HepG2 (cell line): ENCODE measurements around the gene SOX13. TPM values are rescaled to one million over a fixed set of nuclear protein-coding genes. Genes with fewer than 3 reads are reported as not detected.

Source experiments
- ATAC-seq: fragments of 200-7000 bp; cut with Tn5 transposase; 3 replicates; pipeline ENCODE4 v1.9.1; 2020; ENCODE audit warnings: mild to moderate bottlenecking, moderate library complexity
- BruUV-seq: library from RNA; stranded (reverse); fragments of 400-500 nt; replicated peaks from 2 replicates; lab custom pipeline; 2021; lab: Mats Ljungman, UMichigan
- CTCF ChIA-PET: fragments of 300-600 bp; formaldehyde crosslinking; extraction: SDS; loops from one replicate; lab custom pipeline; 2021; ENCODE audit warnings: low total read pairs, inconsistent platforms, low intra/inter-chr PET ratio; lab: Yijun Ruan, JAX
- POLR2A ChIA-PET: fragments of 350-600 bp; sonication (Branson Sonifier 250); formaldehyde crosslinking; loops from one replicate; lab custom pipeline; 2020; ENCODE audit warnings: antibody characterized with exemption, inconsistent platforms; lab: Yijun Ruan, JAX
- DNase-seq: peaks from one replicate; pipeline ENCODE4 v3.0.0-alpha.2; 2015; ENCODE audit warnings: low spot score
- FAIRE-seq: peaks from 3 replicates; lab custom pipeline; 2011; peaks lifted over from hg19 to GRCh38; lab: Jason Lieb, UNC
- H2AFZ ChIP-seq: one replicate; pipeline ENCODE4 v1.6.1; 2011; ENCODE audit warnings: low read length, inconsistent platforms
- H3K27ac ChIP-seq: fragments of 300-600 bp; 3 replicates; pipeline ENCODE4 v1.8.0; 2011; ENCODE audit warnings: mixed run types, mild to moderate bottlenecking, mixed read lengths, low read length, inconsistent platforms; ENCODE audit not compliant: insufficient read depth; ENCODE audit errors: extremely low read length
- H3K27me3 ChIP-seq, 2 experiments: fragments of 200-600 bp in 1 of 2; 2 replicates in 1 of 2; 3 replicates in 1 of 2; pipeline versions ENCODE4 v1.6.0 to v1.8.0; 2011; ENCODE audit warnings: low read length in 2 of 2, mild to moderate bottlenecking in 2 of 2, moderate library complexity in 2 of 2, inconsistent platforms in 1 of 2; ENCODE audit not compliant: insufficient read depth in 2 of 2, control insufficient read depth in 1 of 2
- H3K36me3 ChIP-seq, 2 experiments: fragments of 200-600 bp in 1 of 2; replicated peaks in 1 of 2; 2 replicates in 1 of 2; 3 replicates in 1 of 2; pipeline versions ENCODE4 v1.5.1 to v1.8.0; 2011; ENCODE audit warnings: low read length in 2 of 2, inconsistent platforms in 1 of 2; ENCODE audit not compliant: insufficient read depth in 2 of 2, control insufficient read depth in 1 of 2
- H3K4me1 ChIP-seq: 2 replicates; pipeline ENCODE4 v1.5.1; 2012; ENCODE audit warnings: low read length, inconsistent platforms; ENCODE audit not compliant: insufficient read depth
- H3K4me2 ChIP-seq: 2 replicates; pipeline ENCODE4 v1.6.0; 2011; ENCODE audit warnings: low read depth, low read length, inconsistent platforms
- H3K4me3 ChIP-seq, 3 experiments: fragments of 200-600 bp in 1 of 3; sonication (generic), shearing (Covaris generic) in 1 of 3; replicated peaks in 1 of 3; 2 replicates each; pipeline ENCODE4 v1.5.1; 2011 to 2016; ENCODE audit warnings: low read length in 3 of 3, inconsistent platforms in 2 of 3, low read depth in 2 of 3, mild to moderate bottlenecking in 2 of 3, control low read depth in 1 of 3, mixed read lengths in 1 of 3; ENCODE audit not compliant: insufficient read depth in 1 of 3
- H3K79me2 ChIP-seq: one replicate; pipeline ENCODE4 v1.6.1; 2011; ENCODE audit warnings: low read length, inconsistent platforms; ENCODE audit not compliant: insufficient read depth
- H3K9ac ChIP-seq: 2 replicates; pipeline ENCODE4 v1.6.0; 2011; ENCODE audit warnings: mild to moderate bottlenecking, low read depth, low read length, inconsistent platforms; ENCODE audit not compliant: insufficient read depth
- H3K9me3 ChIP-seq: 2 replicates; pipeline ENCODE4 v1.5.1; 2012; ENCODE audit warnings: mild to moderate bottlenecking, low read length
- H4K20me1 ChIP-seq: 2 replicates; pipeline ENCODE4 v1.6.0; 2011; ENCODE audit warnings: inconsistent platforms, mild to moderate bottlenecking, low read length, moderate library complexity; ENCODE audit not compliant: insufficient read depth
- ATF7 ChIP-seq, 2 experiments: fragments of 450-650 bp in 1 of 2; sonication (generic) in 1 of 2; formaldehyde crosslinking in 1 of 2; IDR thresholded peaks; 2 replicates each; pipeline versions ENCODE4 v1.4.0 to v1.6.1; 2016 to 2020; ENCODE audit warnings: antibody characterized with exemption in 1 of 2, mild to moderate bottlenecking in 1 of 2, missing genetic modification reagents in 1 of 2
- CREB1 ChIP-seq, 2 experiments: fragments of 450-650 bp in 1 of 2; IDR thresholded peaks; 2 replicates each; pipeline ENCODE4 v1.6.1; 2016 to 2017; ENCODE audit warnings: control low read depth in 1 of 2, mild to moderate bottlenecking in 1 of 2, missing compliant biosample characterization in 1 of 2, missing genetic modification characterization in 1 of 2
- LBX2 ChIP-seq: sonication (generic); formaldehyde crosslinking; IDR thresholded peaks from 2 replicates; pipeline ENCODE4 v1.5.0; 2020; ENCODE audit warnings: missing genetic modification reagents, mild to moderate bottlenecking, borderline replicate concordance
- NFKBIZ ChIP-seq: IDR thresholded peaks from 2 replicates; pipeline ENCODE4 v1.6.1; 2018; ENCODE audit warnings: missing genetic modification reagents, missing compliant biosample characterization
- RBM39 ChIP-seq: fragments of 200-400 bp; formaldehyde crosslinking; IDR thresholded peaks from one replicate; pipeline ENCODE4 v1.6.1; 2018; ENCODE audit warnings: antibody characterized with exemption, mild to moderate bottlenecking, low read depth, low read length; ENCODE audit not compliant: poor library complexity, severe bottlenecking
- SP4 ChIP-seq: sonication (generic); formaldehyde crosslinking; IDR thresholded peaks from 2 replicates; pipeline ENCODE4 v1.8.1; 2023; ENCODE audit warnings: mild to moderate bottlenecking, missing genetic modification reagents
- TBL1XR1 ChIP-seq: fragments of 150-350 bp; IDR thresholded peaks from 2 replicates; pipeline ENCODE4 v1.6.1; 2014; ENCODE audit warnings: borderline replicate concordance, low read length; ENCODE audit not compliant: partially characterized antibody
- TCF7 ChIP-seq: sonication (generic); IDR thresholded peaks from 2 replicates; pipeline ENCODE4 v1.6.1; 2016; ENCODE audit warnings: antibody characterized with exemption, low read depth
- U2AF1 ChIP-seq: fragments of 200-400 bp; formaldehyde crosslinking; optimal IDR thresholded peaks from 2 replicates; pipeline ENCODE3; 2017; ENCODE audit warnings: mild to moderate bottlenecking, low read depth, low read length
- ZBTB43 ChIP-seq: sonication (generic); formaldehyde crosslinking; conservative IDR thresholded peaks from 2 replicates; pipeline ENCODE4 v1.4.0; 2020; ENCODE audit warnings: missing genetic modification reagents
- ZC3H4 ChIP-seq: sonication (generic); formaldehyde crosslinking; IDR thresholded peaks from 2 replicates; pipeline ENCODE4 v1.4.0; 2020; ENCODE audit warnings: missing genetic modification reagents, borderline replicate concordance
- ZNF343 ChIP-seq: sonication (generic); formaldehyde crosslinking; IDR thresholded peaks from 2 replicates; pipeline ENCODE4 v1.4.0; 2020; ENCODE audit warnings: mild to moderate bottlenecking, missing genetic modification reagents
- ZNF44 ChIP-seq: sonication (generic); formaldehyde crosslinking; IDR thresholded peaks from 2 replicates; pipeline ENCODE4 v1.5.1; 2020; ENCODE audit warnings: mild to moderate bottlenecking, missing genetic modification reagents
- ZNF615 ChIP-seq: sonication (generic); formaldehyde crosslinking; IDR thresholded peaks from 2 replicates; pipeline ENCODE4 v1.5.0; 2020; ENCODE audit warnings: mild to moderate bottlenecking, missing genetic modification reagents, borderline replicate concordance
- ZNF709 ChIP-seq: sonication (generic); formaldehyde crosslinking; IDR thresholded peaks from 2 replicates; pipeline ENCODE4 v1.5.0; 2020; ENCODE audit warnings: mild to moderate bottlenecking, missing genetic modification reagents
- WGBS: methylation state at CpG from one replicate; pipeline ENCODE4 v1.1.6; 2017; ENCODE audit warnings: low lambda C conversion rate; 5-methylcytosine and 5-hydroxymethylcytosine counted together
- in situ Hi-C: cut with HindIII; loops from 2 replicates; pipeline ENCODE4 v1.10.0; 2017; ENCODE audit warnings: low pct_unique_long_range_greater_than_20kb; ENCODE audit not compliant: extremely low pct_ligation_motif_present
- intact Hi-C: fragments of 100-400 bp; cut with micrococcal nuclease; formaldehyde crosslinking; loops from one replicate; pipeline ENCODE4 v1.10.0; 2022; ENCODE audit not compliant: unreplicated experiment
- polyA plus RNA-seq, 8 experiments: library from polyadenylated mRNA; depleted of rRNA in 3 of 8; stranded (reverse) in 7 of 8; unstranded in 1 of 8; fragments of >200 nt; fragmentation: Illumina TruSeq in 4 of 8; extraction: Trizol in 4 of 8; gene quantifications; 2 replicates each; pipeline versions ENCODE4 v1.2.1 to v1.2.3, GENCODE V29; 2011 to 2016; ENCODE audit warnings: low read depth in 4 of 8, missing spikeins in 1 of 8, mixed read lengths in 1 of 8; ENCODE audit not compliant: insufficient read depth in 1 of 8
- total RNA-seq, 5 experiments: library from RNA; depleted of rRNA; stranded (reverse); fragments of >200 nt; fragmentation: Illumina TruSeq; extraction: Trizol; gene quantifications; 2 replicates each; pipeline ENCODE4 v1.2.3, GENCODE V29; 2016; ENCODE audit warnings: low read depth in 1 of 5
- TF ChIP-seq, protein P1 (sequence below): IDR thresholded peaks from 2 replicates; pipeline ENCODE4 v1.6.1; 2016; ENCODE audit warnings: low read depth, control low read depth

The SOX13 gene
- total and polyA plus RNA-seq, 2 of the 13 experiments (the other 11 are each of a cell fraction or from before 2014, with no cell fraction given) = 13.3 to 15.8 TPM

GRCh38 chr1:204176049-204176448, 103.1 kb downstream of the SOX13 start:
- BruUV-seq = no TSS peak
- intact Hi-C loops = no loop called here
- FAIRE-seq (no peak), ATAC-seq (no peak), DNase-seq (no peak)
- Histone ChIP-seq H3K36me3 (no peaks in the 10 kb centered on the region), H3K27ac (no peak overlapping the region), H3K4me3 (no peak overlapping the region), H3K4me2 (no peak overlapping the region), H3K9me3 (no peaks in the 10 kb centered on the region; the same call in 1 of the 2 replicates), H3K4me1 (peaks cover 44% of the 10 kb centered on the region), H3K9ac (no peak overlapping the region), H4K20me1 (no peaks in the 10 kb centered on the region), H3K79me2 (no peaks in the 10 kb centered on the region), H3K27me3 (peaks cover 0 to 11% of the 10 kb centered on the region in 2 experiments; a peak in 1 of 5 replicates), H2AFZ (no peak overlapping the region)
- no peak for TF ChIP-seq ZC3H4
- no peak for TF ChIP-seq U2AF1
- TF ChIP-seq TBL1XR1 = no peak
- TF ChIP-seq ZNF343 (CRISPR knock-in tag) = no peak
- no peak for TF ChIP-seq ZNF615 (CRISPR knock-in tag)
- in situ Hi-C loops = no loop called here
- POLR2A ChIA-PET = no interaction called here
- CTCF ChIA-PET = no interaction called here
- 49% methylated on average over 5 of the region's 5 CpGs for WGBS

GRCh38 chr1:204177133-204177532, 104.2 kb downstream of the SOX13 start:
- Histone ChIP-seq H4K20me1 (no peaks in the 10 kb centered on the region), H3K9me3 (no peaks in the 10 kb centered on the region), H3K27ac (no peak overlapping the region), H3K27me3 (peaks cover 0 to 11% of the 10 kb centered on the region in 2 experiments; a peak in 1 of 5 replicates), H3K4me3 (no peak overlapping the region), H3K4me1 (peaks cover 36% of the 10 kb centered on the region), H3K4me2 (no peak overlapping the region), H3K79me2 (no peaks in the 10 kb centered on the region), H2AFZ (no peak overlapping the region), H3K36me3 (no peaks in the 10 kb centered on the region), H3K9ac (no peak overlapping the region)
- ChIA-PET POLR2A (no interaction called here), CTCF (no interaction called here)
- in situ Hi-C loops (no loop called here), intact Hi-C loops (no loop called here)
- FAIRE-seq = no peak
- ATAC-seq = no peak
- DNase-seq = no peak
- no TSS peak for BruUV-seq
- 16% methylated on average over 4 of the region's 4 CpGs for WGBS
- TF ChIP-seq SP4 (CRISPR knock-in tag) = no peak
- TF ChIP-seq ZNF709 (CRISPR knock-in tag) = no peak
- TF ChIP-seq LBX2 (CRISPR knock-in tag) = no peak
- peak; percentile 69 for TF ChIP-seq CREB1 (IDR thresholded peaks at IDR 0.05)
- TF ChIP-seq CREB1 (CRISPR knock-in tag; IDR thresholded peaks at IDR 0.05) = no peak
- no peak for TF ChIP-seq RBM39
- no peak for TF ChIP-seq ZNF44 (CRISPR knock-in tag)
- TF ChIP-seq, protein P1, sequence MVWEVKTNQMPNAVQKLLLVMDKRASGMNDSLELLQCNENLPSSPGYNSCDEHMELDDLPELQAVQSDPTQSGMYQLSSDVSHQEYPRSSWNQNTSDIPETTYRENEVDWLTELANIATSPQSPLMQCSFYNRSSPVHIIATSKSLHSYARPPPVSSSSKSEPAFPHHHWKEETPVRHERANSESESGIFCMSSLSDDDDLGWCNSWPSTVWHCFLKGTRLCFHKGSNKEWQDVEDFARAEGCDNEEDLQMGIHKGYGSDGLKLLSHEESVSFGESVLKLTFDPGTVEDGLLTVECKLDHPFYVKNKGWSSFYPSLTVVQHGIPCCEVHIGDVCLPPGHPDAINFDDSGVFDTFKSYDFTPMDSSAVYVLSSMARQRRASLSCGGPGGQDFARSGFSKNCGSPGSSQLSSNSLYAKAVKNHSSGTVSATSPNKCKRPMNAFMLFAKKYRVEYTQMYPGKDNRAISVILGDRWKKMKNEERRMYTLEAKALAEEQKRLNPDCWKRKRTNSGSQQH (CRISPR knock-in tag) = no peak
- TF ChIP-seq ATF7 (IDR thresholded peaks at IDR 0.05) = peak; percentile 78
- no peak for TF ChIP-seq ATF7 (CRISPR knock-in tag; IDR thresholded peaks at IDR 0.05)
- no peak for TF ChIP-seq NFKBIZ
- TF ChIP-seq TCF7 = no peak
- no peak for TF ChIP-seq ZBTB43 (CRISPR knock-in tag)
- TF ChIP-seq, all 625 proteins: peak for 2
